Measurements from ENCODE around the gene SLC30A1. TPM values are rescaled to one million over a fixed set of nuclear protein-coding genes. Genes with fewer than 3 reads are reported as not detected.
"Not testable (repeated sequence)": the region's sequence is repeated elsewhere in the genome, so short reads cannot be mapped to it uniquely, and the experiment has no call there.

The SLC30A1 gene
- total RNA-seq, 1 donor from 2014 or later: 19.2 TPM

DNA sequence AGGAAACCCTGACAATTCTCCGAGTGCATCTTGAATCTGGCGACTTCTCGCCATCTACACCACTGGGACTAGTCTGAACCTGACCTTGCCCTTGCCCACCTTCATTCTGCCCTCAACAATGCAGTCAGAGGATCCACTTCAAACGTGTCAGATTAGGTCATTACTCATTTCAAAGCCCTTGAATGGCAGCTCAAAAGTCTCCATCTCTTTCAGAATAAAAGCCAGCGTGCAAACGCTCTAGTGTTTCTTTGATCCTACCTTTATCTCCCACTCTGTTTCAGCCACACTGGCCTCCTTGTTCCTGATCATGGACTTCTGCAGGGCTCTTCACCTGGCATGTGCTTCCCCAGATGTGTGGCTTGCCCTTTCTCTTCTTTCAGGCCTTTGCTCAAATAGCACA lies 31.3 kb downstream of the SLC30A1 start:
- Histone ChIP-seq H3K4me1 (peaks cover 17% of the 10 kb centered on the region), H3K4me3 (no peak overlapping the region), H3K36me3 (no peaks in the 10 kb centered on the region), H3K27me3 (no peaks in the 10 kb centered on the region), H3K9me3 (no peaks in the 10 kb centered on the region), H3K27ac (no peak overlapping the region)
- intact Hi-C loops (cut with DNase I): no loop called here
- no peak for DNase-seq (ENCODE audit: extremely low spot score in 2 of 2)
- TF ChIP-seq POLR2AphosphoS5 (IDR thresholded peaks at IDR 0.05; ENCODE audit: insufficient read depth in 1 of 2, low read depth in 1 of 2): no peak
- TF ChIP-seq POLR2A (IDR thresholded peaks at IDR 0.05): no peak
- TF ChIP-seq, protein P1, sequence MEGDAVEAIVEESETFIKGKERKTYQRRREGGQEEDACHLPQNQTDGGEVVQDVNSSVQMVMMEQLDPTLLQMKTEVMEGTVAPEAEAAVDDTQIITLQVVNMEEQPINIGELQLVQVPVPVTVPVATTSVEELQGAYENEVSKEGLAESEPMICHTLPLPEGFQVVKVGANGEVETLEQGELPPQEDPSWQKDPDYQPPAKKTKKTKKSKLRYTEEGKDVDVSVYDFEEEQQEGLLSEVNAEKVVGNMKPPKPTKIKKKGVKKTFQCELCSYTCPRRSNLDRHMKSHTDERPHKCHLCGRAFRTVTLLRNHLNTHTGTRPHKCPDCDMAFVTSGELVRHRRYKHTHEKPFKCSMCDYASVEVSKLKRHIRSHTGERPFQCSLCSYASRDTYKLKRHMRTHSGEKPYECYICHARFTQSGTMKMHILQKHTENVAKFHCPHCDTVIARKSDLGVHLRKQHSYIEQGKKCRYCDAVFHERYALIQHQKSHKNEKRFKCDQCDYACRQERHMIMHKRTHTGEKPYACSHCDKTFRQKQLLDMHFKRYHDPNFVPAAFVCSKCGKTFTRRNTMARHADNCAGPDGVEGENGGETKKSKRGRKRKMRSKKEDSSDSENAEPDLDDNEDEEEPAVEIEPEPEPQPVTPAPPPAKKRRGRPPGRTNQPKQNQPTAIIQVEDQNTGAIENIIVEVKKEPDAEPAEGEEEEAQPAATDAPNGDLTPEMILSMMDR (IDR thresholded peaks at IDR 0.05): no peak

DNA sequence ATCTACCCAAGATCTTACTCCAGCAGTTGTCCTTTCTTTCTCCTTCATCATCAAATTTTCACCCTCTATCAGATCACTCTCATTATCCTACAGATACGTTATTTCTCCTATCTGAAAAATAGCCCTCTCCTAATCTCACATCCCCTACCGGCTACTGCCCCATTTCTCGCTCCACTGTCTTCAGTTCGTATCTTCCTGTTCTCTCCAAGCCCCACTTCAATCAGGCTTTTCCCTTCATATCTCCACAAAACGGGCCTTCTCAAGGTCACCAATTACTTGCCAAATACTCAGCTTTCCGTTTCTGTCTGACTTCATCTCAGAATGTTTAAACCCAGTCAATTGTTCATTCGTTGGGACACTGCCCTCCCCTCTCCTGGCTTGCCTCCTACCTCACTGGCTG lies 32.4 kb downstream of the SLC30A1 start:
- no peak overlapping the region for H3K4me3 ChIP-seq
- no peak for DNase-seq (ENCODE audit: extremely low spot score in 2 of 2)
- H3K4me1 ChIP-seq: peaks cover 14% of the 10 kb centered on the region
- no peak overlapping the region for H3K27ac ChIP-seq
- intact Hi-C loops (cut with DNase I): no loop called here
- no peaks in the 10 kb centered on the region for H3K36me3 ChIP-seq
- TF ChIP-seq, protein P1 (IDR thresholded peaks at IDR 0.05): no peak
- TF ChIP-seq POLR2AphosphoS5 (IDR thresholded peaks at IDR 0.05; ENCODE audit: insufficient read depth in 1 of 2, low read depth in 1 of 2) (no peak), POLR2A (IDR thresholded peaks at IDR 0.05) (no peak)
- no peaks in the 10 kb centered on the region for H3K27me3 ChIP-seq
- no peaks in the 10 kb centered on the region for H3K9me3 ChIP-seq

DNA sequence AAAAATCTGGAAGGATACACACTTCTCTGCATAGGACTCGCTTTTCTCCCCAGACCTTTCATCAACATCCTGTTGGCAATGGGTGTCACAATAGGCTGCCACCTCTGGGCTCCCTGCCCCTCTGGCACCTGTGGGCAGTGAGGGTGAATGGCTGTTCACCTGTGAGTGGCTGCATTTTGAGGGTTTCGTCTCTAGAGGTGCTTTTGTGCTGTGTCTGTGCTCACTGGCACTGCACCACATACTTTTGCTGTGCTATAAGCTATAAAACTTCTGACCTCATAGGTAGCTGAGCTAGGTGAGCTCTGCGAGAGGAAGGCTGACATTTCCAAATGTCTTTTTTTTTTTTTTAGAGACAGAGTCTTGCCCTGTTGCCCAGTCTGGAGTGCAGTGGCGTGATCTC lies 35.9 kb downstream of the SLC30A1 start:
- intact Hi-C loops (cut with DNase I): no loop called here
- no peak for DNase-seq (ENCODE audit: extremely low spot score in 2 of 2)
- no peak overlapping the region for H3K27ac ChIP-seq
- H3K4me3 ChIP-seq: no peak overlapping the region
- no peaks in the 10 kb centered on the region for H3K9me3 ChIP-seq
- TF ChIP-seq POLR2AphosphoS5 (IDR thresholded peaks at IDR 0.05; ENCODE audit: insufficient read depth in 1 of 2, low read depth in 1 of 2): no peak
- no peak for TF ChIP-seq POLR2A (IDR thresholded peaks at IDR 0.05)
- TF ChIP-seq, protein P1 (IDR thresholded peaks at IDR 0.05): no peak
- H3K36me3 ChIP-seq: no peaks in the 10 kb centered on the region
- peaks cover 12% of the 10 kb centered on the region for H3K4me1 ChIP-seq
- H3K27me3 ChIP-seq: no peaks in the 10 kb centered on the region

GRCh38 chr1:211541720-211542477 lies 37.1 kb downstream of the SLC30A1 start:
- H3K9me3 ChIP-seq: no peaks in the 10 kb centered on the region
- intact Hi-C loops (cut with DNase I): no loop called here
- no peak for DNase-seq (ENCODE audit: extremely low spot score in 2 of 2)
- TF ChIP-seq POLR2AphosphoS5 (IDR thresholded peaks at IDR 0.05; ENCODE audit: insufficient read depth in 1 of 2, low read depth in 1 of 2): peak in 1 of 2 donors; percentile 20
- TF ChIP-seq, protein P1 (IDR thresholded peaks at IDR 0.05): no peak
- no peaks in the 10 kb centered on the region for H3K27me3 ChIP-seq
- H3K27ac ChIP-seq: no peak overlapping the region
- H3K4me1 ChIP-seq: peaks cover 12% of the 10 kb centered on the region
- no peaks in the 10 kb centered on the region for H3K36me3 ChIP-seq
- H3K4me3 ChIP-seq: no peak overlapping the region

DNA sequence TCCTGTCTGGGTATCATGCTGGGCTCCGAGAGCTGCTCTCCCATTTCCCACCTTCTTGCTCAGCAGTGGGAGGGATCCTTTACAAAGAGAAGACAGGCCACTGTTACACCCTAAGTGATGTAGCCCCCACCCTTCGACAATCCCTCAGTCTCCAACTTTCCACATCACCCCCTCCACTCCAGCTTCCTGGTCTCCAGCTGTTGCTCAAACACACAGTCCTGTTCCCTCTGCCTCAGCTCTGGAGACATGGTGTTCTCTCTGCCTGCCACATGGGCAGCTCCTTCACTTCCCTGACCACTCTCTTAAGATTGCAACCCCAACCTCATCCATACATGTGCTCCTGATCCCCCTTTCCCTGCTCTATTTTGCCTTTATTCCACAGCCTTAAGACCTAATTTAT lies 37.7 kb downstream of the SLC30A1 start:
- Histone ChIP-seq H3K36me3 (no peaks in the 10 kb centered on the region), H3K4me1 (peaks cover 12% of the 10 kb centered on the region), H3K27ac (no peak overlapping the region), H3K4me3 (no peak overlapping the region), H3K9me3 (no peaks in the 10 kb centered on the region), H3K27me3 (no peaks in the 10 kb centered on the region)
- no peak for DNase-seq (ENCODE audit: extremely low spot score in 2 of 2)
- intact Hi-C loops (cut with DNase I): no loop called here
- no peak for TF ChIP-seq POLR2AphosphoS5 (IDR thresholded peaks at IDR 0.05; ENCODE audit: insufficient read depth in 1 of 2, low read depth in 1 of 2)

- H3K27me3 ChIP-seq; intact Hi-C loops (cut with DNase I); H3K9me3 ChIP-seq; H3K27ac ChIP-seq; DNase-seq (ENCODE audit: extremely low spot score in 2 of 2); H3K4me3 ChIP-seq; H3K36me3 ChIP-seq: not testable (repeated sequence)
- peaks cover 12% of the 10 kb centered on the region for H3K4me1 ChIP-seq
Observed at GRCh38 chr1:211540824-211541223, 38.1 kb downstream of the SLC30A1 start.
